ENCODE measurements around the gene DNM2. TPM values are rescaled to one million over a fixed set of nuclear protein-coding genes. Genes with fewer than 3 reads are reported as not detected.

DNM2 gene
- total RNA-seq, 1 donor from 2014 or later = 184 TPM

DNA sequence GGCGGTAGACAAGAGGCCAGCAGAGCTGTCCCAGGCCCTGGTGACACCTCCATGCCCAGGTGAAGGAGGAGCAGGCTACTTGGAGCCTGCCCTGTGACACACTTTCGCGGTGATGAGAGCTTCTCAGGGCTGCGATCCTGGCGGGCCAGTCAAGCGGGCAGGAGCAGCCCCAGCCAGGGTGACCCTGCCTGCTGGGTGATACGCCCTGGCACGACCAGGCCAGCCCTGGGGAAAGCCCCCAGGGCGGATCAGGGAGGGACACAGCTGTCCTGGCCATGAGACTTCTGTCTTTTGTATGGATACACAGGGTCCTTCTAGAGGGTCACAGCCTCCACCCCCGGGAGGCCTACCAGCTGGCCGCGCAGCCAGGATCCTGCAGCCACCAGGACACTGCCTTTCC lies 13.1 kb downstream of the DNM2 start:
- no peak for DNase-seq (ENCODE audit: low spot score)
- TF ChIP-seq, protein P1, sequence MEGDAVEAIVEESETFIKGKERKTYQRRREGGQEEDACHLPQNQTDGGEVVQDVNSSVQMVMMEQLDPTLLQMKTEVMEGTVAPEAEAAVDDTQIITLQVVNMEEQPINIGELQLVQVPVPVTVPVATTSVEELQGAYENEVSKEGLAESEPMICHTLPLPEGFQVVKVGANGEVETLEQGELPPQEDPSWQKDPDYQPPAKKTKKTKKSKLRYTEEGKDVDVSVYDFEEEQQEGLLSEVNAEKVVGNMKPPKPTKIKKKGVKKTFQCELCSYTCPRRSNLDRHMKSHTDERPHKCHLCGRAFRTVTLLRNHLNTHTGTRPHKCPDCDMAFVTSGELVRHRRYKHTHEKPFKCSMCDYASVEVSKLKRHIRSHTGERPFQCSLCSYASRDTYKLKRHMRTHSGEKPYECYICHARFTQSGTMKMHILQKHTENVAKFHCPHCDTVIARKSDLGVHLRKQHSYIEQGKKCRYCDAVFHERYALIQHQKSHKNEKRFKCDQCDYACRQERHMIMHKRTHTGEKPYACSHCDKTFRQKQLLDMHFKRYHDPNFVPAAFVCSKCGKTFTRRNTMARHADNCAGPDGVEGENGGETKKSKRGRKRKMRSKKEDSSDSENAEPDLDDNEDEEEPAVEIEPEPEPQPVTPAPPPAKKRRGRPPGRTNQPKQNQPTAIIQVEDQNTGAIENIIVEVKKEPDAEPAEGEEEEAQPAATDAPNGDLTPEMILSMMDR (IDR thresholded peaks at IDR 0.05; ENCODE audit: unreplicated experiment) = no peak
- Mint-ChIP-seq H3K4me3 (ENCODE audit: unreplicated experiment) (no peak overlapping the region), H3K9me3 (ENCODE audit: unreplicated experiment) (no peaks in the 10 kb centered on the region), H3K27me3 (ENCODE audit: unreplicated experiment) (peaks cover 2% of the 10 kb centered on the region), H3K4me1 (ENCODE audit: unreplicated experiment) (no peaks in the 10 kb centered on the region), H3K36me3 (ENCODE audit: low read depth, unreplicated experiment) (peaks cover 12% of the 10 kb centered on the region), H3K27ac (ENCODE audit: unreplicated experiment) (no peak overlapping the region)

DNA sequence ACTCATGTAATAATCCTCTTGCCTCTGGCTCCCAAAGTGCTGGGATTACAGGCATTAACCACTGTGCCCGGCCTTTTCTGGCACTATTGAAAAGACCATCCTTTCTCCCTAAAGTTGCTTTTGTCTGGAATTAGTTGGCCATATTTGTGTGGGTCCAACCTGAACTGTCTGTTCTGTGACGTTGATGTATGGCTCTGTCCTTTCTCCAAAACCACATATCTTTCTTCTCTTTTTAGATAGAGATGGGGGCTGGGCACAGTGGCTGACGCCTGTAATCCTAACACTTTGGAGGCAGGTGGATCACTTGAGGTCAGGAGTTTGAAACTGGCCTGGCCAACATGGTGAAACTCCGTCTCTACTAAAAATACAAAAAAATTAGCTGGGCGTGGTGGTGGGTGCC lies 17.9 kb downstream of the DNM2 start:
- no peak for DNase-seq (ENCODE audit: low spot score)
- peaks cover 11% of the 10 kb centered on the region for H3K4me1 Mint-ChIP-seq (ENCODE audit: unreplicated experiment)
- TF ChIP-seq, protein P1 (IDR thresholded peaks at IDR 0.05; ENCODE audit: unreplicated experiment) = no peak
- peaks cover 10% of the 10 kb centered on the region for H3K36me3 Mint-ChIP-seq (ENCODE audit: low read depth, unreplicated experiment)
- H3K4me3 Mint-ChIP-seq (ENCODE audit: unreplicated experiment) = no peak overlapping the region
- H3K27me3 Mint-ChIP-seq (ENCODE audit: unreplicated experiment) = peaks cover 4% of the 10 kb centered on the region
- no peak overlapping the region for H3K27ac Mint-ChIP-seq (ENCODE audit: unreplicated experiment)
- H3K9me3 Mint-ChIP-seq (ENCODE audit: unreplicated experiment) = no peaks in the 10 kb centered on the region

DNA sequence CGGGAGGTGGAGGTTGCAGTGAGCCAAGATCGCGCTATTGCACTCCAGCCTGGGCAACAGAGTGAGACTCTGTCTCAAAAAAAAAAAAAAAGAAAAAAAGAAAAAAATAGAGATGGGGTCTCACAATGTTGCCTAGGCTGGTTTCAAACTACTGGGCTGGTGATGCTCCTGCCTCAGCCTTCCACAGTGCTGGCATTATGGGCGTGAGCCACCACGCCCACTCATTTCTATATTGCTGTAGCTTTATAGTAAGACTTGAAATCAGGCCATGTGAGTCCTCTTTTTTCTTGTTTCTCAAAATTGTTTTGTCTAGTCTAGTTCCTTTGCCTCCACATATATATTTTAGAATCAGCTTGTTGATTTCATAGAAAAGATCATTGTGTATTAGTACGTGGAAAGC lies 18.3 kb downstream of the DNM2 start:
- H3K9me3 Mint-ChIP-seq (ENCODE audit: unreplicated experiment) = no peaks in the 10 kb centered on the region
- no peak overlapping the region for H3K27ac Mint-ChIP-seq (ENCODE audit: unreplicated experiment)
- H3K27me3 Mint-ChIP-seq (ENCODE audit: unreplicated experiment) = peaks cover 4% of the 10 kb centered on the region
- no peak for DNase-seq (ENCODE audit: low spot score)
- TF ChIP-seq, protein P1 (IDR thresholded peaks at IDR 0.05; ENCODE audit: unreplicated experiment) = no peak
- H3K36me3 Mint-ChIP-seq (ENCODE audit: low read depth, unreplicated experiment) = peaks cover 15% of the 10 kb centered on the region
- H3K4me1 Mint-ChIP-seq (ENCODE audit: unreplicated experiment) = peaks cover 11% of the 10 kb centered on the region
- H3K4me3 Mint-ChIP-seq (ENCODE audit: unreplicated experiment) = peak overlapping the region; percentile 15

DNA sequence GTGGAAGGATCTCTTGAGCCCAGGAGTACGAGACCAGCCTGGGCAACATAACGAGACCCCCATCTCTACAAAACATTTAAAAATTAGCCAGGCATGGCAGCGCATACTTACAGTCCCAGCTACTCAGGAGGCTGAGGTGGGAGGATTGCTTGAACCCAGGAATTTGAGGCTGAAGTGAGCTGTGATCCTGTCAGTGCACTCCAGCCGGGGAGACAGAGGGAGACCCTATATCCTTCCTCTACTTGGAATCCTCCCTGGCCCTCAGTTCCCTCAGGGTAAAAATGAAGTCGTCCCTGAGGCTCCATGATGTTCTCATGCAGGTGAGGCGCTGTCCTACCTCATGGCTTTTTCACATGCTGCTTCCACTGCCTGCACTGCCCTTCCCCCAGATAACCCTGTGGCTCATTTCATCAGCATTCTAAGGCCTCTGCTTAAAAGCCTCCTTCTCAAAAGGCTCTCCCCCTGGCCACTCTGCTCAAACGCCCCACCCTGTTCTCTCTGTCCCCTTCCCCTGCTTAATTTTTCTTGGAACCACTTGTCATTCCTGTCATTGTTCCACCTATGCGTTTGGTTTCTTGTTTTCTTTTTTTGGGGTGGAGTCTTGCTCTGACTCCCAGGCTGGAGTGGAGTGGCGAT lies 19.2 kb downstream of the DNM2 start:
- H3K27ac Mint-ChIP-seq (ENCODE audit: unreplicated experiment) = peak overlapping the region; percentile 59
- peaks cover 15% of the 10 kb centered on the region for H3K4me1 Mint-ChIP-seq (ENCODE audit: unreplicated experiment)
- no peaks in the 10 kb centered on the region for H3K9me3 Mint-ChIP-seq (ENCODE audit: unreplicated experiment)
- no peak for DNase-seq (ENCODE audit: low spot score)
- H3K4me3 Mint-ChIP-seq (ENCODE audit: unreplicated experiment) = no peak overlapping the region
- H3K27me3 Mint-ChIP-seq (ENCODE audit: unreplicated experiment) = peaks cover 4% of the 10 kb centered on the region
- TF ChIP-seq, protein P1 (IDR thresholded peaks at IDR 0.05; ENCODE audit: unreplicated experiment) = no peak
- peaks cover 19% of the 10 kb centered on the region for H3K36me3 Mint-ChIP-seq (ENCODE audit: low read depth, unreplicated experiment)

DNA sequence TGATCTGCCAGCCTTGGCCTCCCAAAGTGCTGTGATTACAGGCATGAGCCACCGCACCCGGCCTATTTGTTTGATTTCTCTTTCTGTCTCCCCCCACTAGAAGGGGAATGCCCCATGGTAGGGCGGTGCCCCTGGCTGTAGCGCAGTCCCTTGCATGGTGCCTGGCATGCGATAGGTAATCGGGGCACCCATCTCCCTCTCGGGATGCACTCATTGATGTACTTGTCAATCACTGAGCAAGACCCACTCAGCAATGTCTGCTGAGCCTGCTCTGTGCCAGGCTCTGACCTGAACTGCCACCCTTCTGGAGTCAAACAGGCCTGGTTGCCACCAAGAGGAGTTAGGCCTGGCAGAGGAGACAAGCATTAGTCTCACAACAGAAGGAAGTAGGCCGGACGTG lies 19.8 kb downstream of the DNM2 start:
- H3K9me3 Mint-ChIP-seq (ENCODE audit: unreplicated experiment) = no peaks in the 10 kb centered on the region
- H3K36me3 Mint-ChIP-seq (ENCODE audit: low read depth, unreplicated experiment) = peaks cover 19% of the 10 kb centered on the region
- no peak for DNase-seq (ENCODE audit: low spot score)
- no peak overlapping the region for H3K27ac Mint-ChIP-seq (ENCODE audit: unreplicated experiment)
- no peak overlapping the region for H3K4me3 Mint-ChIP-seq (ENCODE audit: unreplicated experiment)
- TF ChIP-seq, protein P1 (IDR thresholded peaks at IDR 0.05; ENCODE audit: unreplicated experiment) = no peak
- H3K27me3 Mint-ChIP-seq (ENCODE audit: unreplicated experiment) = peaks cover 3% of the 10 kb centered on the region
- H3K4me1 Mint-ChIP-seq (ENCODE audit: unreplicated experiment) = peaks cover 22% of the 10 kb centered on the region
